ENCODE measurements around the gene LRP1. TPM values are rescaled to one million over a fixed set of nuclear protein-coding genes. Genes with fewer than 3 reads are reported as not detected.

Gene LRP1
- total RNA-seq, 1 donor from 2014 or later: 369 TPM

DNA sequence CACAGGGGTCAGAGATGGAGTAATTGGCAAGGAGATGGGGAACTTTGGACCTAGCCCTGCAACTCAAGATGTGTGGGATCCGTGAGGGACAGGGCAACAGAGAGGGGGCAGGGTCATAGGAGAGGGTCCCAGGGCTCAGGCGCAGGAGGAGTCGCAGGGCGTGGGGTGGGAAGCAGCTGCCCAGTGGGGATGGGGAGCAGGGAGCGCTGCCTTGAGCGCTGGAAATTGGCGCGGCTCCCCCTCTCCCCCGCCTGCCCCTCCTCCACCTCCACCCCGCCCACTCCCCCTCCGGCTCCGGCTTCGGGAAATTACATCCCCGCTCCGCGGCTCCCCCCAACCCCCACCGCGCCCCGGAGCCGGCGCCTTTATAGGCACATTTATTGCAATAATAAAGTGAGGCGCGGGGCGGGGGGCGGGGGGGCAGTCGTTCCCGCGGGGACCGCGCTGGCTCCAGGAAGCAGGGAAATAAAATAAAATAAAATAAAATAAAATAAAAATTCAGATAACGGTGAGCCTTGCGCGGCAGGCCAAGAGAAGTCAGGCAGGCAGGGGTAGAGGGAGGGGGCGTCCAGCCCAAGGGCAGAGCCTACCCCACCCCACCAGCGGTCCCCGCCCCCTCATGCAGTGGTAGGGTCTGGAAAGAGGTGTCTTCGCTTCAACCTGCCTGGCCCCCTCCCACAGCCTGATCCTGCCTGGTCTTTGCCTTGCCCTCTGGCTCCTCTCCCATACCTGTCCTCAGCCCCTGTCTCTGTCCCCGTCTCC lies 91.9 kb downstream of the LRP1 start:
- H3K27ac ChIP-seq (ENCODE audit: low read depth, low read length): no peak overlapping the region
- Mint-ChIP-seq H3K9me3 (ENCODE audit: unreplicated experiment) (peaks cover 4% of the 10 kb centered on the region), H3K27me3 (ENCODE audit: low read depth, unreplicated experiment) (peaks cover 76% of the 10 kb centered on the region), H3K4me3 (ENCODE audit: unreplicated experiment) (no peak overlapping the region), H3K4me1 (ENCODE audit: low read depth, unreplicated experiment) (peaks cover 23% of the 10 kb centered on the region), H3K27ac (ENCODE audit: unreplicated experiment) (no peak overlapping the region), H3K36me3 (ENCODE audit: low read depth, unreplicated experiment) (peaks cover 8% of the 10 kb centered on the region)
- peaks cover 13% of the 10 kb centered on the region for H3K4me1 ChIP-seq (ENCODE audit: insufficient read depth, low read length)
- H3K27me3 ChIP-seq (ENCODE audit: insufficient read depth, low read length): peaks cover 69% of the 10 kb centered on the region
- H3K36me3 ChIP-seq (ENCODE audit: insufficient read depth, low read length): no peaks in the 10 kb centered on the region
- no peak for FAIRE-seq
- no peak overlapping the region for H3K9ac ChIP-seq (ENCODE audit: low read length)
- H4K20me1 ChIP-seq (ENCODE audit: insufficient read depth, low read length): peaks cover 44% of the 10 kb centered on the region
- TF ChIP-seq EZH2 (IDR thresholded peaks at IDR 0.05; ENCODE audit: insufficient read depth, low read length): no peak
- TF ChIP-seq, protein P1, sequence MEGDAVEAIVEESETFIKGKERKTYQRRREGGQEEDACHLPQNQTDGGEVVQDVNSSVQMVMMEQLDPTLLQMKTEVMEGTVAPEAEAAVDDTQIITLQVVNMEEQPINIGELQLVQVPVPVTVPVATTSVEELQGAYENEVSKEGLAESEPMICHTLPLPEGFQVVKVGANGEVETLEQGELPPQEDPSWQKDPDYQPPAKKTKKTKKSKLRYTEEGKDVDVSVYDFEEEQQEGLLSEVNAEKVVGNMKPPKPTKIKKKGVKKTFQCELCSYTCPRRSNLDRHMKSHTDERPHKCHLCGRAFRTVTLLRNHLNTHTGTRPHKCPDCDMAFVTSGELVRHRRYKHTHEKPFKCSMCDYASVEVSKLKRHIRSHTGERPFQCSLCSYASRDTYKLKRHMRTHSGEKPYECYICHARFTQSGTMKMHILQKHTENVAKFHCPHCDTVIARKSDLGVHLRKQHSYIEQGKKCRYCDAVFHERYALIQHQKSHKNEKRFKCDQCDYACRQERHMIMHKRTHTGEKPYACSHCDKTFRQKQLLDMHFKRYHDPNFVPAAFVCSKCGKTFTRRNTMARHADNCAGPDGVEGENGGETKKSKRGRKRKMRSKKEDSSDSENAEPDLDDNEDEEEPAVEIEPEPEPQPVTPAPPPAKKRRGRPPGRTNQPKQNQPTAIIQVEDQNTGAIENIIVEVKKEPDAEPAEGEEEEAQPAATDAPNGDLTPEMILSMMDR (IDR thresholded peaks at IDR 0.05; ENCODE audit: insufficient read depth, low read depth, low read length): no peak
- no peak overlapping the region for H3K4me2 ChIP-seq (ENCODE audit: low read length)
- H3K79me2 ChIP-seq (ENCODE audit: insufficient read depth, low read length): no peaks in the 10 kb centered on the region
- H2AFZ ChIP-seq (ENCODE audit: low read depth, low read length): no peak overlapping the region
- H3K9me3 ChIP-seq (ENCODE audit: insufficient read depth, low read depth, low read length): peaks cover 3% of the 10 kb centered on the region
- H3K4me3 ChIP-seq (ENCODE audit: insufficient read depth, low read depth, low read length): no peak overlapping the region
- no peak for DNase-seq (ENCODE audit: low read depth)

DNA sequence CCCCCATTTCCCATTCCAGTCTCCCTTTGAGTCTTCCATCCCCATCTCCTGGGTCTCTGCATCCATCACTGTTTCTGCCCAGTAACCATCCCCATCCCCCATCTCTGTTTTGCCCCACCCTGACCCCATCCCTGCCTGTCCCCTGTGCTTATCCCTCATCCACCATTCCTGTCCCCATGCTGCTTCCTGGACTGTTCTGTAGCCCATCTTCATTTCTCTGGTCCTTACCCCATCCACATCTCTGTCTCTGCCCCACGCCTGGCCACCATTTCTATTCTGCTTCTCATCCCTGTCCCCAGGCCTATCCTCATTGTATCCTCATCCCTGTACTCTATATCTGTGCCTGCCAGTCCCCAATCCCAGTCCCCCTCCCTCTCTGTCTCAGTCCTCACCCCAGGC lies 92.5 kb downstream of the LRP1 start:
- no peak overlapping the region for H3K9ac ChIP-seq (ENCODE audit: low read length)
- H4K20me1 ChIP-seq (ENCODE audit: insufficient read depth, low read length): peaks cover 38% of the 10 kb centered on the region
- no peak for DNase-seq (ENCODE audit: low read depth)
- H3K27me3 Mint-ChIP-seq (ENCODE audit: low read depth, unreplicated experiment): peaks cover 75% of the 10 kb centered on the region
- H3K27ac Mint-ChIP-seq (ENCODE audit: unreplicated experiment): no peak overlapping the region
- peaks cover 14% of the 10 kb centered on the region for H3K4me1 ChIP-seq (ENCODE audit: insufficient read depth, low read length)
- peaks cover 4% of the 10 kb centered on the region for H3K9me3 Mint-ChIP-seq (ENCODE audit: unreplicated experiment)
- peaks cover 8% of the 10 kb centered on the region for H3K36me3 Mint-ChIP-seq (ENCODE audit: low read depth, unreplicated experiment)
- H2AFZ ChIP-seq (ENCODE audit: low read depth, low read length): no peak overlapping the region
- H3K27ac ChIP-seq (ENCODE audit: low read depth, low read length): no peak overlapping the region
- H3K36me3 ChIP-seq (ENCODE audit: insufficient read depth, low read length): no peaks in the 10 kb centered on the region
- no peak overlapping the region for H3K4me2 ChIP-seq (ENCODE audit: low read length)
- TF ChIP-seq, protein P1 (IDR thresholded peaks at IDR 0.05; ENCODE audit: insufficient read depth, low read depth, low read length): no peak
- no peak for TF ChIP-seq EZH2 (IDR thresholded peaks at IDR 0.05; ENCODE audit: insufficient read depth, low read length)
- H3K79me2 ChIP-seq (ENCODE audit: insufficient read depth, low read length): no peaks in the 10 kb centered on the region
- peaks cover 68% of the 10 kb centered on the region for H3K27me3 ChIP-seq (ENCODE audit: insufficient read depth, low read length)
- H3K4me3 Mint-ChIP-seq (ENCODE audit: unreplicated experiment): no peak overlapping the region
- H3K4me1 Mint-ChIP-seq (ENCODE audit: low read depth, unreplicated experiment): peaks cover 17% of the 10 kb centered on the region
- peaks cover 3% of the 10 kb centered on the region for H3K9me3 ChIP-seq (ENCODE audit: insufficient read depth, low read depth, low read length)
- no peak overlapping the region for H3K4me3 ChIP-seq (ENCODE audit: insufficient read depth, low read depth, low read length)
- FAIRE-seq: no peak

Measured in astrocyte (in vitro differentiated cells and primary cell).